Liver (tissue), 9 donors: ENCODE measurements around the gene EIF3D. TPM values are rescaled to one million over a fixed set of nuclear protein-coding genes. Genes with fewer than 3 reads are reported as not detected.

Source experiments
- DNase-seq: peaks from one replicate; pipeline ENCODE4 v3.0.0-alpha.2; 2017; ENCODE audit warnings: low spot score
- H3K27ac ChIP-seq, 2 donors: one replicate each; pipeline ENCODE4 v1.7.0; 2013; ENCODE audit warnings: inconsistent platforms in 2 of 2, low read length in 2 of 2, control low read depth in 1 of 2, low read depth in 1 of 2, mild to moderate bottlenecking in 1 of 2
- H3K27me3 ChIP-seq, 4 donors: one replicate each; pipeline versions ENCODE4 v1.6.1 to v1.7.0; 2013; ENCODE audit warnings: low read length in 3 of 4, inconsistent platforms in 1 of 4, mild to moderate bottlenecking in 1 of 4, moderate library complexity in 1 of 4; ENCODE audit not compliant: control insufficient read depth in 4 of 4, insufficient read depth in 4 of 4
- H3K36me3 ChIP-seq, 4 donors: one replicate each; pipeline versions ENCODE4 v1.6.1 to v1.7.0; 2013; ENCODE audit warnings: low read length in 3 of 4, mild to moderate bottlenecking in 3 of 4, low read depth in 1 of 4, moderate library complexity in 1 of 4; ENCODE audit not compliant: control insufficient read depth in 4 of 4, insufficient read depth in 3 of 4
- H3K4me1 ChIP-seq, 4 donors: one replicate each; pipeline versions ENCODE4 v1.6.1 to v1.7.0; 2013; ENCODE audit warnings: low read length in 3 of 4, mild to moderate bottlenecking in 3 of 4, moderate library complexity in 1 of 4; ENCODE audit not compliant: control insufficient read depth in 4 of 4, insufficient read depth in 4 of 4
- H3K4me3 ChIP-seq, 3 donors: one replicate each; pipeline versions ENCODE4 v1.6.1 to v1.7.0; 2013; ENCODE audit warnings: low read length in 3 of 3, control low read depth in 1 of 3, low read depth in 1 of 3, mild to moderate bottlenecking in 1 of 3
- H3K9ac ChIP-seq, 2 donors: one replicate each; pipeline ENCODE4 v1.7.0; 2013; ENCODE audit warnings: low read length in 2 of 2, mild to moderate bottlenecking in 2 of 2, moderate library complexity in 2 of 2, control low read depth in 1 of 2, low read depth in 1 of 2
- H3K9me3 ChIP-seq, 4 donors: one replicate each; pipeline versions ENCODE4 v1.6.1 to v1.7.0; 2013; ENCODE audit warnings: low read length in 3 of 4; ENCODE audit not compliant: control insufficient read depth in 4 of 4
- EGR1 ChIP-seq, 2 donors: IDR thresholded peaks; 2 replicates each; pipeline ENCODE4 v1.6.1; 2016 to 2018; ENCODE audit warnings: antibody characterized with exemption in 2 of 2, low read depth in 2 of 2
- FOXA1 ChIP-seq: IDR thresholded peaks from 2 replicates; pipeline ENCODE4 v1.6.1; 2016; ENCODE audit warnings: antibody characterized with exemption
- FOXA2 ChIP-seq: IDR thresholded peaks from 2 replicates; pipeline ENCODE4 v1.6.1; 2016; ENCODE audit warnings: antibody characterized with exemption
- GABPA ChIP-seq, 2 donors: IDR thresholded peaks in 1 of 2; conservative IDR thresholded peaks in 1 of 2; 2 replicates each; pipeline ENCODE4 v1.6.1; 2016; ENCODE audit warnings: antibody characterized with exemption in 2 of 2, mild to moderate bottlenecking in 1 of 2, moderate library complexity in 1 of 2
- HNF4A ChIP-seq, 2 donors: conservative IDR thresholded peaks; 2 replicates each; pipeline ENCODE4 v1.6.1; 2016; ENCODE audit warnings: antibody characterized with exemption in 2 of 2, mild to moderate bottlenecking in 2 of 2
- HNF4G ChIP-seq: IDR thresholded peaks from 2 replicates; pipeline ENCODE4 v1.6.1; 2016; ENCODE audit warnings: antibody characterized with exemption
- JUND ChIP-seq, 2 donors: IDR thresholded peaks; 2 replicates each; pipeline ENCODE4 v1.6.1; 2016; ENCODE audit warnings: antibody characterized with exemption in 2 of 2
- NR2F2 ChIP-seq: IDR thresholded peaks from 2 replicates; pipeline ENCODE4 v1.6.1; 2016; ENCODE audit warnings: antibody characterized with exemption
- RAD21 ChIP-seq, 2 donors: IDR thresholded peaks; 2 replicates each; pipeline ENCODE4 v1.6.1; 2016; ENCODE audit warnings: antibody characterized with exemption in 2 of 2, mild to moderate bottlenecking in 2 of 2
- RXRA ChIP-seq, 2 donors: IDR thresholded peaks; 2 replicates each; pipeline ENCODE4 v1.6.1; 2017 to 2018; ENCODE audit warnings: antibody characterized with exemption in 2 of 2, mild to moderate bottlenecking in 1 of 2
- SP1 ChIP-seq: IDR thresholded peaks from 2 replicates; pipeline ENCODE4 v1.6.1; 2018; ENCODE audit warnings: antibody characterized with exemption, mild to moderate bottlenecking
- YY1 ChIP-seq: IDR thresholded peaks from 2 replicates; pipeline ENCODE4 v1.6.1; 2016; ENCODE audit warnings: antibody characterized with exemption, mild to moderate bottlenecking
- WGBS: extraction: QIAGEN DNeasy Blood & Tissue Kit; methylation state at CpG from one replicate; pipeline ENCODE4 v1.1.7; 2013; 5-methylcytosine and 5-hydroxymethylcytosine counted together
- polyA plus RNA-seq, 2 donors: library from polyadenylated mRNA; stranded (reverse) in 1 of 2; unstranded in 1 of 2; fragments of 200-250 nt in 1 of 2; fragments of >200 nt in 1 of 2; fragmentation: Nextera tagmentation in 1 of 2; extraction: Ambion mirVana in 1 of 2; gene quantifications; one replicate each; pipeline versions ENCODE4 v1.2.1 to v1.2.3, GENCODE V29; 2013 to 2015
- total RNA-seq, 2 donors: library from RNA; depleted of rRNA; stranded (reverse); fragments of >200 nt; gene quantifications; one replicate each; pipeline ENCODE4 v1.2.3, GENCODE V29; 2014
- TF ChIP-seq, protein P1 (sequence below): fragments of 150-350 bp; IDR thresholded peaks from 2 replicates; pipeline ENCODE4 v1.5.1; 2017; ENCODE audit warnings: improper control_type of control experiment, low read depth, low read length; ENCODE audit not compliant: missing input control
- TF ChIP-seq, protein P2 (sequence below): IDR thresholded peaks from 2 replicates; pipeline ENCODE4 v1.6.1; 2016; ENCODE audit warnings: antibody characterized with exemption
- TF ChIP-seq, protein P3 (sequence below): IDR thresholded peaks from 2 replicates; pipeline ENCODE4 v1.6.1; 2016; ENCODE audit warnings: antibody characterized with exemption
- TF ChIP-seq, protein P4 (sequence below): IDR thresholded peaks from 2 replicates; pipeline ENCODE4 v1.6.1; 2016; ENCODE audit warnings: antibody characterized with exemption, mild to moderate bottlenecking
- TF ChIP-seq, protein P5 (sequence below): IDR thresholded peaks from 2 replicates; pipeline ENCODE4 v1.6.1; 2016; ENCODE audit warnings: antibody characterized with exemption
- donor health status: healthy.
- donor health status: healthy.
- donor health status: healthy.
- donor health status: healthy.
- donor health status: healthy.

EIF3D gene
- total and polyA plus RNA-seq, 4 donors: 32.8 to 169 (median 80.3) TPM

DNA sequence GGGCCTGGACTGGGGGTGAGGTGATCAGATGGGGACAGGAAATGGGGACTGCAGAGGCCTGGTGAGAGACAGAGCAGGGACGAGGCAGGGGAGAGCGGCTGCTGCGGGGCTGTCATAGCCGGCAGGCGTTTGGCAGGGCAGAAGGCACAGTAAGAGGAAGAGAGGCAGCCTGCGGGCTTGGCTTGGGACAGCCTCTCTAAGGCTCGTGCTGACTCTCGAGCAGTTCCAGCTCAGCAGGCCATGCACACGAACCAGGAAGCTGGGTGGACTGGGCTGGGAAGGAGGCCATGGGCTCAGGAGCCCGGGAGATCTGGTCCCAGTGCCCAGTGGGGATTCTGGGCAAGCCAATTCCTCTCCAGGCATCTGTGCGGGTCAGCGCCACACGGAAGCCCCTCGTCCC is 19.6 kb upstream of the EIF3D start:
- TF ChIP-seq RAD21 (IDR thresholded peaks at IDR 0.05): no peak
- TF ChIP-seq HNF4G: no peak
- no peak for TF ChIP-seq RXRA (IDR thresholded peaks at IDR 0.05)
- no peak for TF ChIP-seq FOXA1
- TF ChIP-seq FOXA2: no peak
- TF ChIP-seq JUND (IDR thresholded peaks at IDR 0.05): no peak
- no peak for TF ChIP-seq SP1
- TF ChIP-seq GABPA (IDR thresholded peaks at IDR 0.05 in 1 of 2, conservative IDR thresholded peaks at IDR 0.05 in 1 of 2): no peak
- no peak for TF ChIP-seq NR2F2
- H3K27me3 ChIP-seq: peaks cover 0 to 2% (median 2%) of the 10 kb centered on the region in 4 donors

DNA sequence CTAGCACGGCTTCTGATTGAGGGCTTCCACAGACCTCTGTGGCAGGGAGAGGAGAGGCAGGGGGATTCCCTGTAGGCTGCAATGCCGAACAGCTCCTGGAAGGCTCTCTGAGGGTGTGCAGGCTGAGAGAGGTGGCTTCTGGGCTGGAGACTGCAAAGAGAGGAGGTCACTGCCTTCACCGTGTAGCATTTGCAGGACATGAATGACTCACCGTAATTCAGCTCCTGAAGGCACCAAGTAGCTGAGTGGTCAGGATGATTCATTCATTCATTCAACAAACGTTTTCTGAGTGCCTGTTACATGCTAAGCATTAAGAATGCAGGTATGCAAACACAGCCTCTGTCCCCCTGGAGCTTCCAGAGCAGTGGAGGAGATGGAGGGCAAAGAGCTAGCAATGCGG is 18.0 kb upstream of the EIF3D start:
- Histone ChIP-seq H3K4me3 (no peak overlapping the region), H3K36me3 (no peaks in the 10 kb centered on the region), H3K9ac (no peak overlapping the region), H3K27me3 (peaks cover 0 to 2% (median 2%) of the 10 kb centered on the region in 4 donors), H3K9me3 (no peaks in the 10 kb centered on the region), H3K4me1 (no peaks in the 10 kb centered on the region), H3K27ac (no peak overlapping the region)
- TF ChIP-seq, protein P1, sequence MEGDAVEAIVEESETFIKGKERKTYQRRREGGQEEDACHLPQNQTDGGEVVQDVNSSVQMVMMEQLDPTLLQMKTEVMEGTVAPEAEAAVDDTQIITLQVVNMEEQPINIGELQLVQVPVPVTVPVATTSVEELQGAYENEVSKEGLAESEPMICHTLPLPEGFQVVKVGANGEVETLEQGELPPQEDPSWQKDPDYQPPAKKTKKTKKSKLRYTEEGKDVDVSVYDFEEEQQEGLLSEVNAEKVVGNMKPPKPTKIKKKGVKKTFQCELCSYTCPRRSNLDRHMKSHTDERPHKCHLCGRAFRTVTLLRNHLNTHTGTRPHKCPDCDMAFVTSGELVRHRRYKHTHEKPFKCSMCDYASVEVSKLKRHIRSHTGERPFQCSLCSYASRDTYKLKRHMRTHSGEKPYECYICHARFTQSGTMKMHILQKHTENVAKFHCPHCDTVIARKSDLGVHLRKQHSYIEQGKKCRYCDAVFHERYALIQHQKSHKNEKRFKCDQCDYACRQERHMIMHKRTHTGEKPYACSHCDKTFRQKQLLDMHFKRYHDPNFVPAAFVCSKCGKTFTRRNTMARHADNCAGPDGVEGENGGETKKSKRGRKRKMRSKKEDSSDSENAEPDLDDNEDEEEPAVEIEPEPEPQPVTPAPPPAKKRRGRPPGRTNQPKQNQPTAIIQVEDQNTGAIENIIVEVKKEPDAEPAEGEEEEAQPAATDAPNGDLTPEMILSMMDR: no peak
- TF ChIP-seq NR2F2: no peak
- TF ChIP-seq GABPA (IDR thresholded peaks at IDR 0.05 in 1 of 2, conservative IDR thresholded peaks at IDR 0.05 in 1 of 2): no peak
- TF ChIP-seq FOXA1: no peak
- no peak for TF ChIP-seq HNF4A (conservative IDR thresholded peaks at IDR 0.05)
- TF ChIP-seq, protein P2, sequence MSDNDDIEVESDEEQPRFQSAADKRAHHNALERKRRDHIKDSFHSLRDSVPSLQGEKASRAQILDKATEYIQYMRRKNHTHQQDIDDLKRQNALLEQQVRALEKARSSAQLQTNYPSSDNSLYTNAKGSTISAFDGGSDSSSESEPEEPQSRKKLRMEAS: no peak
- TF ChIP-seq FOXA2: no peak
- TF ChIP-seq, protein P3, sequence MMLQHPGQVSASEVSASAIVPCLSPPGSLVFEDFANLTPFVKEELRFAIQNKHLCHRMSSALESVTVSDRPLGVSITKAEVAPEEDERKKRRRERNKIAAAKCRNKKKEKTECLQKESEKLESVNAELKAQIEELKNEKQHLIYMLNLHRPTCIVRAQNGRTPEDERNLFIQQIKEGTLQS: no peak
- TF ChIP-seq, protein P4, sequence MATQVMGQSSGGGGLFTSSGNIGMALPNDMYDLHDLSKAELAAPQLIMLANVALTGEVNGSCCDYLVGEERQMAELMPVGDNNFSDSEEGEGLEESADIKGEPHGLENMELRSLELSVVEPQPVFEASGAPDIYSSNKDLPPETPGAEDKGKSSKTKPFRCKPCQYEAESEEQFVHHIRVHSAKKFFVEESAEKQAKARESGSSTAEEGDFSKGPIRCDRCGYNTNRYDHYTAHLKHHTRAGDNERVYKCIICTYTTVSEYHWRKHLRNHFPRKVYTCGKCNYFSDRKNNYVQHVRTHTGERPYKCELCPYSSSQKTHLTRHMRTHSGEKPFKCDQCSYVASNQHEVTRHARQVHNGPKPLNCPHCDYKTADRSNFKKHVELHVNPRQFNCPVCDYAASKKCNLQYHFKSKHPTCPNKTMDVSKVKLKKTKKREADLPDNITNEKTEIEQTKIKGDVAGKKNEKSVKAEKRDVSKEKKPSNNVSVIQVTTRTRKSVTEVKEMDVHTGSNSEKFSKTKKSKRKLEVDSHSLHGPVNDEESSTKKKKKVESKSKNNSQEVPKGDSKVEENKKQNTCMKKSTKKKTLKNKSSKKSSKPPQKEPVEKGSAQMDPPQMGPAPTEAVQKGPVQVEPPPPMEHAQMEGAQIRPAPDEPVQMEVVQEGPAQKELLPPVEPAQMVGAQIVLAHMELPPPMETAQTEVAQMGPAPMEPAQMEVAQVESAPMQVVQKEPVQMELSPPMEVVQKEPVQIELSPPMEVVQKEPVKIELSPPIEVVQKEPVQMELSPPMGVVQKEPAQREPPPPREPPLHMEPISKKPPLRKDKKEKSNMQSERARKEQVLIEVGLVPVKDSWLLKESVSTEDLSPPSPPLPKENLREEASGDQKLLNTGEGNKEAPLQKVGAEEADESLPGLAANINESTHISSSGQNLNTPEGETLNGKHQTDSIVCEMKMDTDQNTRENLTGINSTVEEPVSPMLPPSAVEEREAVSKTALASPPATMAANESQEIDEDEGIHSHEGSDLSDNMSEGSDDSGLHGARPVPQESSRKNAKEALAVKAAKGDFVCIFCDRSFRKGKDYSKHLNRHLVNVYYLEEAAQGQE: no peak
- TF ChIP-seq HNF4G: no peak
- TF ChIP-seq SP1: no peak
- no peak for TF ChIP-seq EGR1 (IDR thresholded peaks at IDR 0.05; ENCODE audit: low read depth in 2 of 2)
- no peak for TF ChIP-seq YY1
- TF ChIP-seq, protein P5, sequence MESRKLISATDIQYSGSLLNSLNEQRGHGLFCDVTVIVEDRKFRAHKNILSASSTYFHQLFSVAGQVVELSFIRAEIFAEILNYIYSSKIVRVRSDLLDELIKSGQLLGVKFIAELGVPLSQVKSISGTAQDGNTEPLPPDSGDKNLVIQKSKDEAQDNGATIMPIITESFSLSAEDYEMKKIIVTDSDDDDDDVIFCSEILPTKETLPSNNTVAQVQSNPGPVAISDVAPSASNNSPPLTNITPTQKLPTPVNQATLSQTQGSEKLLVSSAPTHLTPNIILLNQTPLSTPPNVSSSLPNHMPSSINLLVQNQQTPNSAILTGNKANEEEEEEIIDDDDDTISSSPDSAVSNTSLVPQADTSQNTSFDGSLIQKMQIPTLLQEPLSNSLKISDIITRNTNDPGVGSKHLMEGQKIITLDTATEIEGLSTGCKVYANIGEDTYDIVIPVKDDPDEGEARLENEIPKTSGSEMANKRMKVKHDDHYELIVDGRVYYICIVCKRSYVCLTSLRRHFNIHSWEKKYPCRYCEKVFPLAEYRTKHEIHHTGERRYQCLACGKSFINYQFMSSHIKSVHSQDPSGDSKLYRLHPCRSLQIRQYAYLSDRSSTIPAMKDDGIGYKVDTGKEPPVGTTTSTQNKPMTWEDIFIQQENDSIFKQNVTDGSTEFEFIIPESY: no peak
- no peak for DNase-seq
- 52% methylated on average over 6 of the region's 6 CpGs for WGBS

More for the DNA sequence above, 19.6 kb upstream of the EIF3D start:
- 42% methylated on average over 14 of the region's 14 CpGs for whole genome bisulfite sequencing
- DNase-seq: no peak
- Histone ChIP-seq H3K9ac (no peak overlapping the region), H3K27ac (no peak overlapping the region), H3K9me3 (no peaks in the 10 kb centered on the region), H3K4me1 (no peaks in the 10 kb centered on the region), H3K4me3 (no peak overlapping the region), H3K36me3 (no peaks in the 10 kb centered on the region)
